ENCODE data around the gene ACBD4. TPM values are rescaled to one million over a fixed set of nuclear protein-coding genes. Genes with fewer than 3 reads are reported as not detected.

The ACBD4 gene
- total RNA-seq, 1 donor from 2014 or later, result 20.6 TPM

DNA sequence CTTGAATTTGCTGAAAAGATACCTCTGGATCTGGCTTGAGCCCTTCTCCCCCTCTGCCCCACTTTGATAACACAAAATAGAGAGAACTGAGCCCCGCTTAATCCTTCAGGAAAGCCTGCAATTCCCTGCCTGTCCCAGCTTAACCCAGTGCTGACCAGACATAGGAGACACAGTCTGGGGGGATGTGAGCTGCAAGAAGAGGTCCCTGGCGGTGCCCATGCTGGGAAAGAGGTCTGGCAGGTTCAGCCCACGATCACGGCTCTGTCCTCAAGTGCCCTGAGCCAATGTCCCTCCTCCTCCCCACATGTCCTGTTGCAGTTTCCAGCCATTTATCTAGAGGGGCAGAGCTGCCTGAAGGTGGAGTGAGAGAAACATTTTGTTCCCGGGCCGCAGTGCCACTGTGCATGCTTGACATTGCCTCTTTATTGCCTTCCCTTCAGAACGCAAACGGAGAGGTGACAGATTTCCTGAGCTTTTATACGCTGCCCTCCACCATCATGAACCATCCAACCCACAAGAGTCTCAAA, 32.2 kb upstream of the ACBD4 start:
- no peak for DNase-seq
- H3K36me3 Mint-ChIP-seq (ENCODE audit: low read depth), result peaks cover 84% of the 10 kb centered on the region

DNA sequence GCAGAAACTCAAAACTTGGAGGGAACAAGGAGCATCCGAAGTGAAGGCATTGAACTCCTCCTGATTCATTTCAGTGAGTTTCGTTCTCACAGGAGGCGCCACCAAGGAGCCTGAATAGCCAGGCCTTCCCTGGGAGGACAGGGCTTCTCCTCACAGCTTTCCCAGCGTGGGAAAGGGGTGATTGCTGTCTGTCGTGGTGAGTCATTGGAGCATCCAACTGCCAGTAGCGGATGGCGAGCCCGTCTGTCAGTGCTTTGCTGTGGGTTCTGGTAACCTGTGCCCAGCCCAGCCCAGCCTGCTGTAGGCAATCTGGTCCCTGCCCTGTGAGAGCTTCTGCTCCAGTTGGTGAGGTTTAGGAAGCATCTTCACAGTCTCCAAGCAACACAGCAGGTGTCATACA, 31.5 kb upstream of the ACBD4 start:
- POLR2A ChIA-PET, result no interaction called here
- TF ChIP-seq, protein P1, sequence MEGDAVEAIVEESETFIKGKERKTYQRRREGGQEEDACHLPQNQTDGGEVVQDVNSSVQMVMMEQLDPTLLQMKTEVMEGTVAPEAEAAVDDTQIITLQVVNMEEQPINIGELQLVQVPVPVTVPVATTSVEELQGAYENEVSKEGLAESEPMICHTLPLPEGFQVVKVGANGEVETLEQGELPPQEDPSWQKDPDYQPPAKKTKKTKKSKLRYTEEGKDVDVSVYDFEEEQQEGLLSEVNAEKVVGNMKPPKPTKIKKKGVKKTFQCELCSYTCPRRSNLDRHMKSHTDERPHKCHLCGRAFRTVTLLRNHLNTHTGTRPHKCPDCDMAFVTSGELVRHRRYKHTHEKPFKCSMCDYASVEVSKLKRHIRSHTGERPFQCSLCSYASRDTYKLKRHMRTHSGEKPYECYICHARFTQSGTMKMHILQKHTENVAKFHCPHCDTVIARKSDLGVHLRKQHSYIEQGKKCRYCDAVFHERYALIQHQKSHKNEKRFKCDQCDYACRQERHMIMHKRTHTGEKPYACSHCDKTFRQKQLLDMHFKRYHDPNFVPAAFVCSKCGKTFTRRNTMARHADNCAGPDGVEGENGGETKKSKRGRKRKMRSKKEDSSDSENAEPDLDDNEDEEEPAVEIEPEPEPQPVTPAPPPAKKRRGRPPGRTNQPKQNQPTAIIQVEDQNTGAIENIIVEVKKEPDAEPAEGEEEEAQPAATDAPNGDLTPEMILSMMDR (IDR thresholded peaks at IDR 0.05), result no peak
- Mint-ChIP-seq H3K27ac (no peak overlapping the region), H3K27me3 (no peaks in the 10 kb centered on the region), H3K9me3 (no peaks in the 10 kb centered on the region), H3K4me3 (no peak overlapping the region), H3K36me3 (ENCODE audit: low read depth) (peaks cover 84% of the 10 kb centered on the region), H3K4me1 (peaks cover 3% of the 10 kb centered on the region)
- ATAC-seq (ENCODE audit: low read depth) (no peak), DNase-seq (no peak)
- intact Hi-C loops (cut with micrococcal nuclease), result no loop called here
- CTCF ChIA-PET, result interaction anchor here (1.6 kb wide), 1 partner anchor 31 kb away, joined by 5 read pairs; the partner anchor contains the start of gene ACBD4

More for the DNA sequence above, 32.2 kb upstream of the ACBD4 start:
- ChIA-PET POLR2A (interaction anchor here (0.5 kb wide), 1 partner anchor 9 kb away, joined by 3 read pairs; no protein-coding TSS in a partner anchor), CTCF (interaction anchor here (1.6 kb wide), 1 partner anchor 32 kb away, joined by 5 read pairs; the partner anchor contains the start of gene ACBD4)
- Mint-ChIP-seq H3K27me3 (no peaks in the 10 kb centered on the region), H3K4me1 (peaks cover 3% of the 10 kb centered on the region), H3K27ac (no peak overlapping the region), H3K9me3 (no peaks in the 10 kb centered on the region), H3K4me3 (no peak overlapping the region)
- TF ChIP-seq, protein P1 (IDR thresholded peaks at IDR 0.05), result no peak
- intact Hi-C loops (cut with micrococcal nuclease), result no loop called here
- ATAC-seq (ENCODE audit: low read depth), result no peak

DNA sequence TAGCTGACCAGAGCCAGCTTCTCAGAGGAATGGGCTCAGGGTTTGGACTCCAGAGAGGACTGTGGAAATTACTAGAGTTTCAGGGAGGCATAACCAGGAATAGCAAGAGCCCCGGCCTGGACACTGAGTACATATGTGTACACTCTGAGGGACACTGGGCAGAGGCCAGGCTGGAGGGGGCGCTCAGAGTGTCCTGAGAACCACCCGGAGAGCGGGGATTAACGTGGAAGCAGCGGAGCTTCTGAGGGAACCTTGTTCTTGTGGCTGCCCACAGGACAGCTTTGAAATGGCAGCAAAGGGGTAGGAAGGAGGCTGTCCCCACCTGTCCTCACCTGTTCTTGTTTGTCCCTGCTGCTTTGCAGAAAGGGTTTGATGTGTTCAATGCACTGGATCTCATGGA, 31.0 kb upstream of the ACBD4 start:
- TF ChIP-seq, protein P1 (IDR thresholded peaks at IDR 0.05), result no peak
- Mint-ChIP-seq H3K27ac (no peak overlapping the region), H3K27me3 (no peaks in the 10 kb centered on the region), H3K4me3 (no peak overlapping the region), H3K36me3 (ENCODE audit: low read depth) (peaks cover 82% of the 10 kb centered on the region), H3K9me3 (no peaks in the 10 kb centered on the region), H3K4me1 (no peaks in the 10 kb centered on the region)
- intact Hi-C loops (cut with micrococcal nuclease), result no loop called here
- POLR2A ChIA-PET, result no interaction called here
- no peak for ATAC-seq (ENCODE audit: low read depth)
- DNase-seq, result no peak
- CTCF ChIA-PET, result interaction anchor here (1.6 kb wide), 1 partner anchor 31 kb away, joined by 5 read pairs; the partner anchor contains the start of gene ACBD4

DNA sequence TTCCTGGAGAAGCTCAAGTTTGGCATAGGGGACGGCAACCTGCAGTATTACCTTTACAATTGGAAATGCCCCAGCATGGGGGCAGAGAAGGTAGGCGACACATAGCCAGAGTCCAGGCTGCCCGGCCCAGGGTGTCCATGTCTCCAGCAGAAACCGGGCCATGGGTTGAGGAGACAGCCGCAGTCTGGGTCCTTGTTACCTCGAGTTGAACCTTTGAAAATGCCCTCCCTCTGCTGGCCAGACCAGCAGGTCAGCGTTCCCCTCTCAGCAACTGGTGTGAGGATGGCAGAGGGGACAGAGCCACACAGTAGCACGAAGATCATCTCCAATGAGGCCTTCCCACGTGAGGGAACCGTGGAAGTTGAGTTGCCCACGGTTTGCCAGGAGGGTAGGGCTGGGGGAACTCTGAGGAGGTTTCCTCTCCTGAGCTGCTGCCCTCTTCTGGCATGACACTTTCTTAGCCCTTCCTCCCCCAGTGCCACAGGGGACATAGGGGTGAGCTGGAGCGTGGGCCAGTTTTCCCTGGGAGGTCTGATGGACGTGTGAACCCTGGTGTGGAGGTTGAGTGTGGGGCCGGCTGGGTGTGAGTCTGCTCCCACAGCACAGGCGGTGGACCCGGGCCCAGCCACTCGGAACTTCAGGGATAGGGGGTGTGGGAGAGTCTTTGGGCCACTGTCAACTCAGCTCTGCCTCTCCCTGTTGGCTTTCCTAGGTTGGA, 30.4 kb upstream of the ACBD4 start:
- POLR2A ChIA-PET, result no interaction called here
- DNase-seq (no peak), ATAC-seq (ENCODE audit: low read depth) (no peak)
- Mint-ChIP-seq H3K27ac (no peak overlapping the region), H3K9me3 (no peaks in the 10 kb centered on the region), H3K36me3 (ENCODE audit: low read depth) (peaks cover 78% of the 10 kb centered on the region), H3K27me3 (no peaks in the 10 kb centered on the region), H3K4me3 (no peak overlapping the region), H3K4me1 (no peaks in the 10 kb centered on the region)
- CTCF ChIA-PET, result no interaction called here
- intact Hi-C loops (cut with micrococcal nuclease), result no loop called here
- TF ChIP-seq, protein P1 (IDR thresholded peaks at IDR 0.05), result no peak

DNA sequence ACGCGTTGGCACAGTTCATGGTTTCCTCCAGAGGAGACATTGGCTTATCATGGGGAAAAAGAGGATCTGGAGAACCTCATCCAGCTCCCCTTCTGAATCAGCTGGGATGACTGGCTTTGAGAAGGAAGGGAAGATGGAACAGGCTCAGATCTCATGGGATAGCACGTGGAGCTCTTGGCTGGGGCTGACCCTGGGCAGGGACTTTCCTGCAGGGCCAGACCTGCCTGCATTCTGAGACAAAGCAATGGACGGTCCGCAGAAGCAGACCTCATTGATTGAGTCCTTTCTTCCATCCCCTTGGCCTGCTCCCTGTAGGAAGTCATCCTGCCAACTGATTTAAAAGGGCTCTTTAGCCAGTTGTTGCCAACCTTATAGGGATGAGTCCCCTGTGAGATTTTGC, 29.4 kb upstream of the ACBD4 start:
- POLR2A ChIA-PET, result no interaction called here
- Mint-ChIP-seq H3K4me1 (peaks cover 1% of the 10 kb centered on the region), H3K27ac (no peak overlapping the region), H3K9me3 (no peaks in the 10 kb centered on the region), H3K27me3 (no peaks in the 10 kb centered on the region), H3K36me3 (ENCODE audit: low read depth) (peaks cover 78% of the 10 kb centered on the region), H3K4me3 (no peak overlapping the region)
- no peak for DNase-seq
- intact Hi-C loops (cut with micrococcal nuclease), result no loop called here
- CTCF ChIA-PET, result no interaction called here
- no peak for ATAC-seq (ENCODE audit: low read depth)
- TF ChIP-seq, protein P1 (IDR thresholded peaks at IDR 0.05), result no peak
